Neural cell (in vitro differentiated cells): ENCODE results near the gene B3GALNT2. TPM values are rescaled to one million over a fixed set of nuclear protein-coding genes. Genes with fewer than 3 reads are reported as not detected.

Experiments used
- H2AFZ ChIP-seq: fragments of 200-600, 300-800 bp; sonication (generic), shearing (Covaris generic); 2 replicates; pipeline ENCODE4 v1.6.0; 2014; ENCODE audit warnings: low read depth, mild to moderate bottlenecking, antibody characterized with exemption, low read length, moderate library complexity
- H3F3A ChIP-seq: fragments of 200-600 bp; shearing (Covaris generic); 2 replicates; pipeline ENCODE4 v1.6.1; 2016; ENCODE audit warnings: mild to moderate bottlenecking, moderate library complexity, mixed read lengths, antibody characterized with exemption, low read length; ENCODE audit not compliant: insufficient read depth, poor library complexity, severe bottlenecking
- H3K27ac ChIP-seq: fragments of 200-600, 300-800 bp; sonication (generic), shearing (Covaris generic); 2 replicates; pipeline ENCODE4 v1.5.1; 2014; ENCODE audit warnings: mild to moderate bottlenecking, low read length, moderate library complexity
- H3K27me3 ChIP-seq: fragments of 300-800, 200-600 bp; sonication (generic), shearing (Covaris generic); 2 replicates; pipeline ENCODE4 v1.6.0; 2014; ENCODE audit warnings: mild to moderate bottlenecking, low read depth, low read length, moderate library complexity; ENCODE audit not compliant: insufficient read depth
- H3K36me3 ChIP-seq: fragments of 300-800, 200-600 bp; sonication (generic), shearing (Covaris generic); 2 replicates; pipeline ENCODE4 v1.5.1; 2014; ENCODE audit warnings: mild to moderate bottlenecking, antibody characterized with exemption, low read length, moderate library complexity; ENCODE audit not compliant: insufficient read depth
- H3K4me2 ChIP-seq: fragments of 300-800, 200-600 bp; sonication (generic), shearing (Covaris generic); 2 replicates; pipeline ENCODE4 v1.6.0; 2014; ENCODE audit warnings: mild to moderate bottlenecking, low read length
- H3K4me3 ChIP-seq: fragments of 300-800, 200-600 bp; sonication (generic), shearing (Covaris generic); 2 replicates; pipeline ENCODE4 v1.5.1; 2014; ENCODE audit warnings: mild to moderate bottlenecking, low read length, moderate library complexity
- H3K79me2 ChIP-seq: fragments of 200-600 bp; shearing (Covaris generic); replicated peaks from 2 replicates; pipeline ENCODE4 v1.6.0; 2014; ENCODE audit warnings: mild to moderate bottlenecking, low read length, moderate library complexity; ENCODE audit not compliant: insufficient read depth
- H3K9ac ChIP-seq: fragments of 300-800, 200-600 bp; sonication (generic), shearing (Covaris generic); 2 replicates; pipeline ENCODE4 v1.6.1; 2016; ENCODE audit warnings: mild to moderate bottlenecking, low read length, mixed read lengths
- H3K9me2 ChIP-seq: fragments of 200-600 bp; shearing (Covaris generic); 2 replicates; pipeline ENCODE4 v1.6.1; 2016; ENCODE audit warnings: mild to moderate bottlenecking, low read length, mixed read lengths; ENCODE audit not compliant: insufficient read depth
- H3K9me3 ChIP-seq: fragments of 200-600, 300-800 bp; sonication (generic), shearing (Covaris generic); 2 replicates; pipeline ENCODE4 v1.6.1; 2016; ENCODE audit warnings: mild to moderate bottlenecking, mixed run types, low read length, moderate library complexity, mixed read lengths
- H4K20me1 ChIP-seq: fragments of 200-600 bp; shearing (Covaris generic); 2 replicates; pipeline ENCODE4 v1.6.1; 2016; ENCODE audit warnings: mild to moderate bottlenecking, mixed run types; ENCODE audit not compliant: insufficient read depth
- EP300 ChIP-seq: fragments of 450-650 bp; conservative IDR thresholded peaks from 2 replicates; pipeline ENCODE4 v1.6.1; 2014; ENCODE audit warnings: antibody characterized with exemption, mild to moderate bottlenecking, moderate library complexity; ENCODE audit not compliant: poor library complexity, severe bottlenecking
- EZH2 ChIP-seq: fragments of 200-600, 300-800 bp; shearing (Covaris generic), sonication (generic); IDR thresholded peaks from 2 replicates; pipeline ENCODE4 v1.6.1; 2014; ENCODE audit warnings: antibody characterized with exemption, low read length, borderline replicate concordance, mild to moderate bottlenecking; ENCODE audit not compliant: insufficient read depth, poor library complexity, severe bottlenecking
- MXI1 ChIP-seq: fragments of 450-650 bp; conservative IDR thresholded peaks from 2 replicates; pipeline ENCODE4 v1.6.1; 2014; ENCODE audit warnings: antibody characterized with exemption, mild to moderate bottlenecking; ENCODE audit not compliant: poor library complexity, severe bottlenecking
- POLR2AphosphoS5 ChIP-seq: IDR thresholded peaks from 2 replicates; pipeline ENCODE4 v1.6.1; 2012
- RAD21 ChIP-seq: fragments of 450-650 bp; conservative IDR thresholded peaks from 2 replicates; pipeline ENCODE4 v1.6.1; 2014; ENCODE audit warnings: antibody characterized with exemption, mild to moderate bottlenecking, moderate library complexity
- SMC3 ChIP-seq: fragments of 450-650 bp; conservative IDR thresholded peaks from 2 replicates; pipeline ENCODE4 v1.6.1; 2014; ENCODE audit warnings: antibody characterized with exemption, mild to moderate bottlenecking, moderate library complexity; ENCODE audit not compliant: poor library complexity
- TAF1 ChIP-seq: IDR thresholded peaks from 2 replicates; pipeline ENCODE4 v1.6.1; 2012; ENCODE audit warnings: low read depth
- polyA plus RNA-seq: library from polyadenylated mRNA; depleted of rRNA; stranded (reverse); fragments of >200 nt; gene quantifications from 2 replicates; pipeline ENCODE4 v1.2.3, GENCODE V29; 2014
- TF ChIP-seq, protein P1 (sequence below): IDR thresholded peaks from 2 replicates; pipeline ENCODE4 v1.6.1; 2012; ENCODE audit warnings: borderline replicate concordance
- TF ChIP-seq, protein P2 (sequence below): fragments of 450-650 bp; IDR thresholded peaks from 2 replicates; pipeline ENCODE4 v1.5.1; 2014; ENCODE audit warnings: antibody characterized with exemption, mild to moderate bottlenecking, moderate library complexity; ENCODE audit not compliant: poor library complexity, severe bottlenecking

Gene B3GALNT2
- polyA plus RNA-seq, 1 donor from 2014 or later = 29.0 TPM

- H3K9ac ChIP-seq = no peak overlapping the region
- H3K9me3 ChIP-seq = peaks cover 4% of the 10 kb centered on the region
- H3K79me2 ChIP-seq = no peaks in the 10 kb centered on the region
- H4K20me1 ChIP-seq = no peaks in the 10 kb centered on the region
- H3F3A ChIP-seq = no peaks in the 10 kb centered on the region
- no peaks in the 10 kb centered on the region for H3K36me3 ChIP-seq
- no peak overlapping the region for H3K4me3 ChIP-seq
- no peak overlapping the region for H3K27ac ChIP-seq
- no peaks in the 10 kb centered on the region for H3K9me2 ChIP-seq
- H3K4me2 ChIP-seq = no peak overlapping the region
- no peak overlapping the region for H2AFZ ChIP-seq
- TF ChIP-seq, protein P1, sequence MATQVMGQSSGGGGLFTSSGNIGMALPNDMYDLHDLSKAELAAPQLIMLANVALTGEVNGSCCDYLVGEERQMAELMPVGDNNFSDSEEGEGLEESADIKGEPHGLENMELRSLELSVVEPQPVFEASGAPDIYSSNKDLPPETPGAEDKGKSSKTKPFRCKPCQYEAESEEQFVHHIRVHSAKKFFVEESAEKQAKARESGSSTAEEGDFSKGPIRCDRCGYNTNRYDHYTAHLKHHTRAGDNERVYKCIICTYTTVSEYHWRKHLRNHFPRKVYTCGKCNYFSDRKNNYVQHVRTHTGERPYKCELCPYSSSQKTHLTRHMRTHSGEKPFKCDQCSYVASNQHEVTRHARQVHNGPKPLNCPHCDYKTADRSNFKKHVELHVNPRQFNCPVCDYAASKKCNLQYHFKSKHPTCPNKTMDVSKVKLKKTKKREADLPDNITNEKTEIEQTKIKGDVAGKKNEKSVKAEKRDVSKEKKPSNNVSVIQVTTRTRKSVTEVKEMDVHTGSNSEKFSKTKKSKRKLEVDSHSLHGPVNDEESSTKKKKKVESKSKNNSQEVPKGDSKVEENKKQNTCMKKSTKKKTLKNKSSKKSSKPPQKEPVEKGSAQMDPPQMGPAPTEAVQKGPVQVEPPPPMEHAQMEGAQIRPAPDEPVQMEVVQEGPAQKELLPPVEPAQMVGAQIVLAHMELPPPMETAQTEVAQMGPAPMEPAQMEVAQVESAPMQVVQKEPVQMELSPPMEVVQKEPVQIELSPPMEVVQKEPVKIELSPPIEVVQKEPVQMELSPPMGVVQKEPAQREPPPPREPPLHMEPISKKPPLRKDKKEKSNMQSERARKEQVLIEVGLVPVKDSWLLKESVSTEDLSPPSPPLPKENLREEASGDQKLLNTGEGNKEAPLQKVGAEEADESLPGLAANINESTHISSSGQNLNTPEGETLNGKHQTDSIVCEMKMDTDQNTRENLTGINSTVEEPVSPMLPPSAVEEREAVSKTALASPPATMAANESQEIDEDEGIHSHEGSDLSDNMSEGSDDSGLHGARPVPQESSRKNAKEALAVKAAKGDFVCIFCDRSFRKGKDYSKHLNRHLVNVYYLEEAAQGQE = no peak
- TF ChIP-seq, protein P2, sequence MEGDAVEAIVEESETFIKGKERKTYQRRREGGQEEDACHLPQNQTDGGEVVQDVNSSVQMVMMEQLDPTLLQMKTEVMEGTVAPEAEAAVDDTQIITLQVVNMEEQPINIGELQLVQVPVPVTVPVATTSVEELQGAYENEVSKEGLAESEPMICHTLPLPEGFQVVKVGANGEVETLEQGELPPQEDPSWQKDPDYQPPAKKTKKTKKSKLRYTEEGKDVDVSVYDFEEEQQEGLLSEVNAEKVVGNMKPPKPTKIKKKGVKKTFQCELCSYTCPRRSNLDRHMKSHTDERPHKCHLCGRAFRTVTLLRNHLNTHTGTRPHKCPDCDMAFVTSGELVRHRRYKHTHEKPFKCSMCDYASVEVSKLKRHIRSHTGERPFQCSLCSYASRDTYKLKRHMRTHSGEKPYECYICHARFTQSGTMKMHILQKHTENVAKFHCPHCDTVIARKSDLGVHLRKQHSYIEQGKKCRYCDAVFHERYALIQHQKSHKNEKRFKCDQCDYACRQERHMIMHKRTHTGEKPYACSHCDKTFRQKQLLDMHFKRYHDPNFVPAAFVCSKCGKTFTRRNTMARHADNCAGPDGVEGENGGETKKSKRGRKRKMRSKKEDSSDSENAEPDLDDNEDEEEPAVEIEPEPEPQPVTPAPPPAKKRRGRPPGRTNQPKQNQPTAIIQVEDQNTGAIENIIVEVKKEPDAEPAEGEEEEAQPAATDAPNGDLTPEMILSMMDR = no peak
- TF ChIP-seq POLR2AphosphoS5 (no peak), MXI1 (no peak), TAF1 (no peak), EP300 (no peak), RAD21 (no peak), SMC3 (no peak), EZH2 (no peak)
- no peaks in the 10 kb centered on the region for H3K27me3 ChIP-seq
Observed at GRCh38 chr1:235527196-235527814, 23.1 kb upstream of the B3GALNT2 start.

DNA sequence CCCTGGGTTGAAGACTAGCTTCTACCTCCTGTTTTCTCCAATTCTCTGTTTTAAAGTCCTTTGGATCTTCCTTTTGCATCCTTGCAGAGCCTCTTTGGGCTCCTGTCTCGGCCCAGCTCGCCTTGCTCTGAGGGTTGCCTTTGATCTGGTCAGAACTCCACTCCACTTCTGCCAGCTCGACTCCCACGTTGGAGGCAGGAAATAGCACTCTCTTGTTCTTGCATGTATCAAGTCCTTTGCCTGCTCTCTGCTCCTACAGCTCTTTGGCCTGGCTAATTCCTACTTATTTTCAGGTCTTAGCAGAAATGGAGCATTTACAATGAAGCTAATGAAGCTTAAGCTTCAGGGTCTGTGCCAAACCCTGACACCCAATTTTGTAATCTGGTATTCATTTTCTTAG, 21.1 kb upstream of the B3GALNT2 start:
- H3K79me2 ChIP-seq = no peaks in the 10 kb centered on the region
- H3K9me2 ChIP-seq = no peaks in the 10 kb centered on the region
- TF ChIP-seq SMC3 = no peak
- no peak for TF ChIP-seq EP300
- TF ChIP-seq EZH2 = no peak
- TF ChIP-seq, protein P1 = no peak
- no peak for TF ChIP-seq POLR2AphosphoS5
- no peak for TF ChIP-seq TAF1
- no peak for TF ChIP-seq MXI1
- TF ChIP-seq, protein P2 = no peak
- no peak for TF ChIP-seq RAD21
- no peak overlapping the region for H3K27ac ChIP-seq
- H2AFZ ChIP-seq = no peak overlapping the region
- H3K4me2 ChIP-seq = no peak overlapping the region
- no peak overlapping the region for H3K9ac ChIP-seq
- H3K27me3 ChIP-seq = no peaks in the 10 kb centered on the region
- H4K20me1 ChIP-seq = no peaks in the 10 kb centered on the region
- H3K9me3 ChIP-seq = no peaks in the 10 kb centered on the region
- H3K36me3 ChIP-seq = no peaks in the 10 kb centered on the region
- H3K4me3 ChIP-seq = no peak overlapping the region
- H3F3A ChIP-seq = no peaks in the 10 kb centered on the region
